CD4-positive, alpha-beta T cell (primary cell): Measurements from ENCODE around the gene CCDC3. TPM values are rescaled to one million over a fixed set of nuclear protein-coding genes. Genes with fewer than 3 reads are reported as not detected.

Experiments used
- ATAC-seq: fragments of 200-7000 bp; cut with Tn5 transposase; one replicate; pipeline ENCODE4 v1.10.0; 2022; ENCODE audit warnings: mild to moderate bottlenecking; ENCODE audit not compliant: poor library complexity
- CTCF ChIA-PET: fragments of 350-600 bp; sonication (Branson Sonifier 250); formaldehyde crosslinking; loops from one replicate; lab custom pipeline; 2021; ENCODE audit warnings: antibody characterized with exemption, inconsistent platforms; lab: Charles Lee
- POLR2A ChIA-PET: fragments of 350-600 bp; sonication (Branson Sonifier 250); formaldehyde crosslinking; loops from one replicate; lab custom pipeline; 2021; ENCODE audit warnings: antibody characterized with exemption, inconsistent platforms; lab: Charles Lee
- DNase-seq, 14 experiments: peaks; one replicate each; pipeline ENCODE4 v3.0.0-alpha.2; 2013 to 2020; ENCODE audit warnings: mixed read lengths in 2 of 14
- H3K27ac ChIP-seq, 2 donors: one replicate each; pipeline versions ENCODE4 v1.5.1 to v1.7.0; 2013; ENCODE audit warnings: low read length in 2 of 2, low read depth in 1 of 2, mild to moderate bottlenecking in 1 of 2
- H3K27me3 ChIP-seq, 2 experiments: 1 replicate in 1 of 2; 2 replicates in 1 of 2; pipeline versions ENCODE4 v1.6.1 to v1.7.0; 2013; ENCODE audit warnings: low read length in 2 of 2, control low read depth in 1 of 2, mild to moderate bottlenecking in 1 of 2, moderate library complexity in 1 of 2; ENCODE audit not compliant: insufficient read depth in 2 of 2, control insufficient read depth in 1 of 2
- H3K36me3 ChIP-seq: one replicate; pipeline ENCODE4 v1.6.1; 2013; ENCODE audit warnings: low read length, control low read depth; ENCODE audit not compliant: insufficient read depth
- H3K4me1 ChIP-seq: one replicate; pipeline ENCODE4 v1.6.1; 2013; ENCODE audit warnings: low read length, control low read depth; ENCODE audit not compliant: insufficient read depth
- H3K4me3 ChIP-seq: one replicate; pipeline ENCODE4 v1.5.1; 2013; ENCODE audit warnings: mild to moderate bottlenecking, low read length, moderate library complexity
- H3K9me3 ChIP-seq, 2 experiments: 1 replicate in 1 of 2; 2 replicates in 1 of 2; pipeline versions ENCODE4 v1.6.1 to v1.7.0; 2013; ENCODE audit warnings: low read length in 2 of 2, mild to moderate bottlenecking in 2 of 2, control low read depth in 1 of 2, moderate library complexity in 1 of 2; ENCODE audit not compliant: control insufficient read depth in 1 of 2, insufficient read depth in 1 of 2
- H3K27ac Mint-ChIP-seq: one replicate; pipeline ENCODE4 v1.8.0; 2020; ENCODE audit warnings: mixed read lengths
- H3K27me3 Mint-ChIP-seq: one replicate; pipeline ENCODE4 v1.8.0; 2021; ENCODE audit warnings: mixed read lengths
- H3K36me3 Mint-ChIP-seq: one replicate; pipeline ENCODE4 v1.8.0; 2021; ENCODE audit warnings: low read depth, mixed read lengths
- H3K4me1 Mint-ChIP-seq: one replicate; pipeline ENCODE4 v1.8.0; 2021; ENCODE audit warnings: low read depth, mixed read lengths
- H3K4me3 Mint-ChIP-seq: one replicate; pipeline ENCODE4 v1.8.0; 2020; ENCODE audit warnings: mild to moderate bottlenecking, mixed read lengths
- H3K9me3 Mint-ChIP-seq: one replicate; pipeline ENCODE4 v1.8.0; 2020; ENCODE audit warnings: mixed read lengths
- CTCF ChIP-seq: fragments of 200-600 bp; IDR thresholded peaks from one replicate; pipeline ENCODE4 v1.8.0; 2022; ENCODE audit warnings: antibody characterized with exemption, mild to moderate bottlenecking
- intact Hi-C, 2 experiments: fragments of 100-400 bp; cut with DNase I in 1 of 2; cut with micrococcal nuclease in 1 of 2; formaldehyde crosslinking; loops; one replicate each; pipeline versions ENCODE4 v1.15.1 to v1.9.0; 2023 to 2025; cut with DNase I, micrococcal nuclease
- total RNA-seq, 174 experiments: library from RNA in 2 of 174; stranded (reverse) in 2 of 174; gene quantifications; one replicate each; pipeline ENCODE4 v1.2.3 and lab custom pipeline; 2021 to 2026

Gene CCDC3
- total RNA-seq, 2 experiments from 2014 or later = 0.08 TPM; not detected in 1

DNA sequence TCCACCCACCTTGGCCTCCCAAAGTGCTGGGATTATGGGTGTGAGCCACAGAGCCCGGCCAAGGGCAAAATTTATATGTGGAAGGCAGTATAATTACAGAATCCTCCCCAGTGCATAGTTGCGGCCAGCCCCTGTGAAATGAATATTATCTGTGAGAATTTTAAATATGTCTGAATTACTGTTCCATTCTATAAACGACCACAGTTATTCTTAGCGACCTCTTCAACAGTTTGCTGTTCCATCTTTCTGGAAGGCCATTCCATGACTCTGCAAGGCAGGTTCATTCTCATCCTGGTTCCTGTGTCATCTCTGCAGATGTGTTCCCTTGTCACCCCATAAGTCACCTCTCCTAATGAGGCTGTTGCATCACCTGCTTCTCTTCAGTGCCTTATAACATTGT is 90.7 kb downstream of the CCDC3 start:
- no peak overlapping the region for H3K4me3 ChIP-seq
- ChIA-PET POLR2A (no interaction called here), CTCF (no interaction called here)

DNA sequence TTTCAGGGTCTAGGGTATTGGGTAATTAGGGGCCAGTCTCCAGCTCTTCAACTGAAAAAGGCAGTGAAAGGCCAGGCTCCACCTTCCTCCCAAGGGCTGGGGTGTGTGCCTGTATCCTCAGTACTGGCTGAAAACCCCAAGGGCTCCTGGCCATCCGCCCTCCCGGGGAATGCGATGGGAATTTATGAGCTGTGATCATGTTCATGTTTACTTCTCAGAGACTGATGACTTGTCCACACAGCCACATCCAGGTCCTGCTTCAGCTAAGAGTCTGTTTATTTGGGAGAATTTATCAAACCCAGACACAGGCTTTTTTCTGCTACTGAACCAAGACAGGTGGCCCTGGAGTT is 91.7 kb downstream of the CCDC3 start:
- intact Hi-C loops = no loop called here
- ChIA-PET CTCF (no interaction called here), POLR2A (no interaction called here)
- peaks cover 7% of the 10 kb centered on the region for H3K9me3 Mint-ChIP-seq
- H3K4me3 Mint-ChIP-seq = no peak overlapping the region
- Histone ChIP-seq H3K9me3 (no peaks in the 10 kb centered on the region), H3K4me1 (no peaks in the 10 kb centered on the region), H3K27me3 (no peaks in the 10 kb centered on the region), H3K4me3 (no peak overlapping the region), H3K36me3 (no peaks in the 10 kb centered on the region), H3K27ac (no peak overlapping the region)
- H3K27me3 Mint-ChIP-seq = peaks cover 20% of the 10 kb centered on the region
- ATAC-seq (no peak), DNase-seq (no peak)
- no peak overlapping the region for H3K27ac Mint-ChIP-seq
- H3K36me3 Mint-ChIP-seq = no peaks in the 10 kb centered on the region
- no peaks in the 10 kb centered on the region for H3K4me1 Mint-ChIP-seq
- no peak for TF ChIP-seq CTCF

More for the DNA sequence above, 90.7 kb downstream of the CCDC3 start:
- H3K4me3 Mint-ChIP-seq = no peak overlapping the region
- H3K27ac ChIP-seq = no peak overlapping the region
- peaks cover 0 to 2% of the 10 kb centered on the region in 2 experiments for H3K27me3 ChIP-seq
- no peaks in the 10 kb centered on the region for H3K36me3 ChIP-seq
- no peaks in the 10 kb centered on the region for H3K9me3 ChIP-seq
- H3K4me1 ChIP-seq = no peaks in the 10 kb centered on the region
- H3K9me3 Mint-ChIP-seq = peaks cover 7% of the 10 kb centered on the region
- no peak overlapping the region for H3K27ac Mint-ChIP-seq
- no peak for TF ChIP-seq CTCF
- ATAC-seq = no peak
- H3K36me3 Mint-ChIP-seq = no peaks in the 10 kb centered on the region
- intact Hi-C loops = no loop called here
- DNase-seq = no peak
- no peaks in the 10 kb centered on the region for H3K4me1 Mint-ChIP-seq
- peaks cover 17% of the 10 kb centered on the region for H3K27me3 Mint-ChIP-seq

GRCh38 chr10:12909182-12909835 is 92.2 kb downstream of the CCDC3 start:
- Histone ChIP-seq H3K36me3 (no peaks in the 10 kb centered on the region), H3K9me3 (no peaks in the 10 kb centered on the region), H3K4me3 (no peak overlapping the region), H3K27me3 (no peaks in the 10 kb centered on the region), H3K4me1 (no peaks in the 10 kb centered on the region), H3K27ac (no peak overlapping the region)
- Mint-ChIP-seq H3K9me3 (peaks cover 7% of the 10 kb centered on the region), H3K36me3 (no peaks in the 10 kb centered on the region), H3K4me3 (no peak overlapping the region), H3K27ac (no peak overlapping the region), H3K27me3 (peaks cover 24% of the 10 kb centered on the region), H3K4me1 (no peaks in the 10 kb centered on the region)
- intact Hi-C loops = no loop called here
- no peak for TF ChIP-seq CTCF
- ChIA-PET POLR2A (no interaction called here), CTCF (no interaction called here)
- ATAC-seq (no peak), DNase-seq (no peak)
